ENCODE data around the gene BMS1. TPM values are rescaled to one million over a fixed set of nuclear protein-coding genes. Genes with fewer than 3 reads are reported as not detected.

The BMS1 gene
- total and polyA plus RNA-seq, 10 of the 15 experiments (the other 5 are each of a cell fraction or from before 2014, with no cell fraction given): 7.6 to 33.6 (median 21.0) TPM

- no peak for TF ChIP-seq ZNF592 (IDR thresholded peaks at IDR 0.05)
- TF ChIP-seq SUPT20H (IDR thresholded peaks at IDR 0.05; ENCODE audit: borderline replicate concordance, control insufficient read depth, low read depth, low read length): no peak
- no peak for TF ChIP-seq SREBF1 (IDR thresholded peaks at IDR 0.05; ENCODE audit: low read length)
- no peak for TF ChIP-seq MEF2B (IDR thresholded peaks at IDR 0.05; ENCODE audit: partially characterized antibody, poor library complexity, severe bottlenecking)
Measured at GRCh38 chr10:42878821-42879195, 96.2 kb downstream of the BMS1 start (continued).

- no peak for ATAC-seq
- no TSS peak for BruUV-seq (replicated peaks)
- DNase-seq (ENCODE audit: low read depth, low spot score): no peak
- Histone ChIP-seq H3K36me3 (ENCODE audit: control insufficient read depth in 2 of 2, insufficient read depth in 2 of 2, low read length in 1 of 2) (no peaks in the 10 kb centered on the region), H3K4me2 (ENCODE audit: control insufficient read depth, insufficient read depth) (no peak overlapping the region), H3K27ac (ENCODE audit: control insufficient read depth, insufficient read depth) (no peak overlapping the region), H3K79me2 (ENCODE audit: control insufficient read depth, insufficient read depth, low read length) (no peaks in the 10 kb centered on the region), H3K27me3 (replicated peaks in 1 of 2; ENCODE audit: control insufficient read depth in 2 of 2, insufficient read depth in 2 of 2, low read length in 1 of 2) (no peaks in the 10 kb centered on the region), H3K4me1 (ENCODE audit: control insufficient read depth, insufficient read depth, low read length) (no peaks in the 10 kb centered on the region), H2AFZ (ENCODE audit: control insufficient read depth, low read depth, low read length) (no peak overlapping the region), H3K9ac (ENCODE audit: control insufficient read depth, insufficient read depth, low read length) (no peak overlapping the region), H3K4me3 (no peak overlapping the region), H3K9me3 (replicated peaks; ENCODE audit: control insufficient read depth, insufficient read depth, low read length) (no peaks in the 10 kb centered on the region; the same call in 2 of the 3 replicates), H4K20me1 (ENCODE audit: control insufficient read depth, insufficient read depth) (no peaks in the 10 kb centered on the region)
- CTCF ChIA-PET: no interaction called here
- intact Hi-C loops (cut with micrococcal nuclease; ENCODE audit: unreplicated experiment): no loop called here
- WGBS (ENCODE audit: insufficient coverage, insufficient replicate concordance, low lambda C conversion rate, missing lambda C conversion rate): 59% methylated on average over 29 of the region's 30 CpGs
- RAD21 ChIA-PET (ENCODE audit: unreplicated experiment): no interaction called here
- no peak for FAIRE-seq
- POLR2A ChIA-PET: no interaction called here
- SMC1A ChIA-PET (ENCODE audit: uncharacterized antibody, unreplicated experiment): no interaction called here
- TF ChIP-seq E2F4 (IDR thresholded peaks at IDR 0.05; ENCODE audit: low read depth, low read length) (no peak), NFYB (IDR thresholded peaks at IDR 0.05; ENCODE audit: insufficient read depth, low read depth, low read length) (no peak), CREB1 (IDR thresholded peaks at IDR 0.05; ENCODE audit: low read depth) (no peak), POLR2AphosphoS2 (IDR thresholded peaks at IDR 0.05; ENCODE audit: low read depth, low read length) (no peak), REST (IDR thresholded peaks at IDR 0.05; ENCODE audit: low read depth, low read length) (no peak), ASH2L (IDR thresholded peaks at IDR 0.05; ENCODE audit: borderline replicate concordance, low read depth) (no peak)
- in situ Hi-C loops (cut with MboI): no loop called here
Measured at GRCh38 chr10:42879380-42880254, 97.0 kb downstream of the BMS1 start.
